Activated CD4-positive, alpha-beta T cell treated with anti-CD3 and anti-CD28 coated beads, Interleukin-2, amount 50 U/mL, for 4 hours (primary cell): ENCODE measurements around the gene THOC2.

ENCODE experiments used
- DNase-seq, 2 experiments: peaks; one replicate each; pipeline ENCODE4 v3.0.0-alpha.2; 2020

THOC2 gene

DNA sequence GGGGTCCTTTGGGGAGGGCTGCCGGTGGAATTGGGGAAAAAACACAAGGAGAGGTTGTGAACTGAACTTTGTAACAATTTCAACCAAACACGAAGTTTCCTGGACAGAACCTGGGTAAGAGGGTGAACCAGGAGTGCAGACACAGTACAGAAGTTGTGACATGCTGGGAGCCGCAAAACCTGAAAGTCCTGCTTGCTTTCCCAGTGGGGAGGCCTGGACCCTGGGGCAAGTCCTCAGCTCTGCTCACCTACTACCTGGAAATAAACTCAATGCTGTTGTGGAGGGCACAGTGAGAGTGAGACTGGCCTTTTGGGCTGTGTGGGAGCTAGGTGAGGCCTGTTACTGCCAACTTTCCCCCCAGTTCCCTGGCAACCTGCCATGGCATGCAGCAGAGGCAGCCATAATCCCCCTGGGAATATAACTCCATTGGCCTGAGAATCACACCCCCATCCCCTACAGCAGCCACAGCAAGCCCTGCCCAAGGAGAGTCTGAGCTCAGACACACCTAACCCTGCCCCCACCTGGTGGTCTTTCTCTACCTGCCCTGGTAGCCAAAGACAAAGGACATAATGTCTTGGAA, 162.8 kb downstream of the THOC2 start:
- no peak for DNase-seq

DNA sequence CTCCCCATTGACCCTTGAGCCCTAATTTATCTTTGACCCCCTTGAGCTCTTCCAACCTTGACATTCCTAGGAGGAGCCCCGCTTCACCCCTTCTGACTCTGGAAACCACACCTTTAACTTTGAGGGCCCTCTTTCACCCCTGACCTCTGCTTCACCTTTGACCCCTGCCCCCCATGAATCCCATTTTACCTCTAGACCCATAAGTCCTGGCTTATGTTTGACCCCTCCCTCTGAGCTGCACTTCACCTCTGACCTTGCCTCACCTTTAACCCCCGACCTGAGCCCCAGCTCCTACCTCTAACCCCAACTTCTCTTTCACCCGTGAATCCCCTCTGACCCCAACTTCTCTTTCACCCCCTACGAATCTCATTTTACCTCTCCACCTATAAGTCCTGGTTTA, 169.7 kb downstream of the THOC2 start:
- DNase-seq, result no peak

DNA sequence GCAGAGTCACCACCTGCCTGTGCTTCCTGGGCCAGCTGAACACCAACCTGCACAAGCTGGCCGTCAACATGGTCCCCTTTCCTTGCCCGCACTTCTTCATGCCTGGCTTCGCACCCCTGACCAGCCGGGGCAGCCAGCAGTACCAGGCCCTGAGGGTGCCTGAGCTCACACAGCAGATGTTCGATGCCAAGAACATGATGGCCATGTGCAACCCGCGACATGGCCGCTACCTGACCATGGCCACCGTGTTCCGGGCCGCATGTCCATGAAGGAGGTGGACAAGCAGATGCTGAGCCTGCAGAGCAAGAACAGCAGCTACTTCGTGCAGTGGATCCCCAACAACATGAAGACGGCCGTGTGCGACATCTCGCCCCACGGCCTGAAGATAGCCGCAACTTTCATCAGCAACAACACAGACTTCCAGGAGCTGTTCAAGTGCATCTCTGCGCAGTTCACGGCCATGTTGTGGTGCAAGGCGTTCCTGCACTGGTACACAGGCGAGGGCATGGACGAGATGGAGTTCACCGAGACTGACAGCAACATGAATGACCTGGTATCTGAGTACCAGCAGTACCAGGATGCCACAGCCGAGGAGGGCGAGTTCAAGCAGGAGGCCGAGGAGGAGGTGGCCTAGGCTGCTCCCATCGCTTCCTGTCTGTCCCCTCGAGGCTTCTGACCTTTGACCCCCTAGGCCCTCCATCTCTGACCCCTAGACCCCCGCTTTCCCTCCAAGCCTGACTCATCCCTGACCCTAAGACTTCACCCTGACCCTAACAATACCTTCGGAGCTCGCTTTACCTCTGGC, 170.3 kb downstream of the THOC2 start:
- DNase-seq, result no peak

DNA sequence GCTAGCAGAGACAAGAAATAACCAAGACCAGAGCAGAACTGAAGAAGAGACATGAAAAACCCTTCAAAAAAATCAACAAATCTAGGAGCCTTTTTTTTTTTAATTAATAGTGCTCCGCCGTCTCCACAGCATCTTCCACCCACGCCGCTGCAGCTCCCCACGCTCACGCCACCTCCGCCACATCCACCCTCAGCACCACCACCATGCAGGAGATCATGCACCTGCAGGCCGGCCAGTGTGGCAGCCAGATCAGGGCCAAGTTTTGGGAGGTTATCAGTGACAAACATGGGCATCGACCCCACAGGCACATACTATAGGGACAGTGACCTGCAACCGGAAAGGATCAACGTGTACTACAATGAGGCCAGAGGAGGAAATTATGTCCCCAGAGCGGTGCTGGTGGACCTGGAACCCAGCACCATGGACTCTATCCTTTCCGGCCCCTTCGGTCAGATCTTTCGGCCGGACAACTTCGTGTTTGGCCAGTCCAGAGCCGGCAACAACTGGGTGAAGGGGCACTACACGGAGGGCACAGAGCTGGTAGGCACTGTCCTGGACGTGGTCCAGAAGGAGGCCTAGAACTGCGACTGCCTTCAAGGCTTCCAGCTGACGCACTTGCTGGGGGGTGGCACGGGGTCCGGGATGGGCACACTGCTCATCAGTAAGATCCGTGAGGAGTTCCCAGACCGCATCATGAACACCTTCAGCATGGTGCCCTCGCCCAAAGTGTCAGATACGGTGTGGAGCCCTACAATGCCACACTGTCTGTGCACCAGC, 171.2 kb downstream of the THOC2 start:
- no peak for DNase-seq

DNA sequence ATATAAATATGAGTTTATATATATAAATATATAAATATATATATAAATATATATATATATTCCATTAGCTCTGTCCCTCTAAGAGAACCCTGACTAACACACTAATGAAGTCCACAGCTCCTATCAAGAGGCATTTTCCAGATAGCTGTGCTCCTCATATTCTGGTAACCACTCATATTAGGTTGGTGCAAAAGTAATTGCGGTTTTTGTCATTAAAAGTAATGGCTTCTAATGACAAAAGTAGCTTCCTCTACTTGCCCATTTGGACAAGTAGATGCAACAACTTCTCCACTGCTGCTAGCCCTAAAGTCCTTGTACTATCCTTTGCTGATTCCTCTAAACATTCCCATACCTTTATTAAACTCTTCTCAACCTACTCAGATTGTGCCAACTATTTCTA, 182.0 kb downstream of the THOC2 start:
- no peak for DNase-seq
